Measurements from ENCODE around the gene ZNF804B. TPM values are rescaled to one million over a fixed set of nuclear protein-coding genes. Genes with fewer than 3 reads are reported as not detected.

ZNF804B gene
- total RNA-seq, 3 donors from 2014 or later, result 0.33 TPM; not detected in 2

- H3K27me3 ChIP-seq, result no peaks in the 10 kb centered on the region
- no peaks in the 10 kb centered on the region for H3K9me3 ChIP-seq
- intact Hi-C loops (cut with DNase I; ENCODE audit: low total_unique reads), result no loop called here
- no peak for TF ChIP-seq CTCF (IDR thresholded peaks at IDR 0.05)
- no peak for TF ChIP-seq POLR2AphosphoS5 (IDR thresholded peaks at IDR 0.05)
- no peak for TF ChIP-seq POLR2A (IDR thresholded peaks at IDR 0.05)
- H3K4me1 ChIP-seq, result no peaks in the 10 kb centered on the region
- DNase-seq (ENCODE audit: low spot score in 2 of 2), result no peak
- no peak overlapping the region for H3K27ac ChIP-seq
- H3K36me3 ChIP-seq, result no peaks in the 10 kb centered on the region
- H3K4me3 ChIP-seq, result no peak overlapping the region
These were observed 13.3 kb downstream of the ZNF804B start for GRCh38 chr7:88772776-88773175.

GRCh38 chr7:88775838-88776237 is 16.3 kb downstream of the ZNF804B start:
- no peaks in the 10 kb centered on the region for H3K4me1 ChIP-seq
- intact Hi-C loops (cut with DNase I; ENCODE audit: low total_unique reads), result no loop called here
- TF ChIP-seq CTCF (IDR thresholded peaks at IDR 0.05) (no peak), POLR2AphosphoS5 (IDR thresholded peaks at IDR 0.05) (no peak), POLR2A (IDR thresholded peaks at IDR 0.05) (no peak)
- no peak overlapping the region for H3K27ac ChIP-seq
- DNase-seq (ENCODE audit: low spot score in 2 of 2), result no peak
- no peak overlapping the region for H3K4me3 ChIP-seq
- H3K27me3 ChIP-seq, result no peaks in the 10 kb centered on the region
- no peaks in the 10 kb centered on the region for H3K9me3 ChIP-seq
- H3K36me3 ChIP-seq, result no peaks in the 10 kb centered on the region

DNA sequence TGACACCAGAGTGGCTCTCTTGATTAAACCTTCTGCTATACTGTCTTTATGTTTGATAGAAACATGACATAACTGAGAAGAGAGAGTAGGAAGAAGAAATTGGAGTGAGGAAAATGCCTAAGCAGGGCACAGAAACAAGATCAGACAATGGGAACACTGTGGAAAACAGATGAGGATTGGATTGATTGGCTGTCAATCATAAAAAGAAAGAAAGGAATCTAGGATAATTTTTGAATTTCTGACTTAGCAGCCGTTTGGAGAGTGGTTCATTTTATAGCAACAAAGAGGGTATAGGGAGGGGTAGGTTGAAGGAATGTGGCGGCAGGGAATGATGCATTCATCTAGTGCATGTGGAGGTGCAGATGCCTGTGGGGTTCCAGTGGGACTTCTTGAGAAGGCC is 28.3 kb downstream of the ZNF804B start:
- H3K27ac ChIP-seq, result no peak overlapping the region
- H3K4me3 ChIP-seq, result no peak overlapping the region
- H3K4me1 ChIP-seq, result no peaks in the 10 kb centered on the region
- DNase-seq (ENCODE audit: low spot score in 2 of 2), result no peak
- TF ChIP-seq POLR2A (IDR thresholded peaks at IDR 0.05), result no peak
- no peak for TF ChIP-seq POLR2AphosphoS5 (IDR thresholded peaks at IDR 0.05)
- TF ChIP-seq CTCF (IDR thresholded peaks at IDR 0.05), result no peak
- H3K27me3 ChIP-seq, result no peaks in the 10 kb centered on the region
- intact Hi-C loops (cut with DNase I; ENCODE audit: low total_unique reads), result no loop called here
- no peaks in the 10 kb centered on the region for H3K9me3 ChIP-seq
- H3K36me3 ChIP-seq, result no peaks in the 10 kb centered on the region

- Histone ChIP-seq H3K4me1 (no peaks in the 10 kb centered on the region), H3K36me3 (no peaks in the 10 kb centered on the region), H3K4me3 (no peak overlapping the region), H3K27me3 (no peaks in the 10 kb centered on the region), H3K27ac (no peak overlapping the region), H3K9me3 (no peaks in the 10 kb centered on the region)
- intact Hi-C loops (cut with DNase I; ENCODE audit: low total_unique reads), result loop anchor here (5.0 kb wide), 1 partner anchor 353 kb away; no protein-coding TSS in a partner anchor
- no peak for DNase-seq (ENCODE audit: low spot score in 2 of 2)
- TF ChIP-seq POLR2AphosphoS5 (IDR thresholded peaks at IDR 0.05), result no peak
- no peak for TF ChIP-seq POLR2A (IDR thresholded peaks at IDR 0.05)
- TF ChIP-seq CTCF (IDR thresholded peaks at IDR 0.05), result peak; percentile 34 to 62 (median 58)
These were observed 30.1 kb downstream of the ZNF804B start for GRCh38 chr7:88789480-88790064.

- intact Hi-C loops (cut with DNase I; ENCODE audit: low total_unique reads), result loop anchor here (5.0 kb wide), 1 partner anchor 350 kb away; no protein-coding TSS in a partner anchor
- H3K4me3 ChIP-seq, result no peak overlapping the region
- H3K4me1 ChIP-seq, result no peaks in the 10 kb centered on the region
- H3K27ac ChIP-seq, result no peak overlapping the region
- H3K27me3 ChIP-seq, result no peaks in the 10 kb centered on the region
- TF ChIP-seq CTCF (IDR thresholded peaks at IDR 0.05) (no peak), POLR2AphosphoS5 (IDR thresholded peaks at IDR 0.05) (no peak), POLR2A (IDR thresholded peaks at IDR 0.05) (no peak)
- H3K36me3 ChIP-seq, result no peaks in the 10 kb centered on the region
- H3K9me3 ChIP-seq, result no peaks in the 10 kb centered on the region
- DNase-seq (ENCODE audit: low spot score in 2 of 2), result no peak
These were observed 32.4 kb downstream of the ZNF804B start for GRCh38 chr7:88791891-88792290.

All from breast epithelium (tissue), 4 donors.